ENCODE measurements around the gene PGAM1.
"Not testable (repeated sequence)": the region's sequence is repeated elsewhere in the genome, so short reads cannot be mapped to it uniquely, and the experiment has no call there.

PGAM1 gene

GRCh38 chr10:97416565-97416964 lies 9.4 kb upstream of the PGAM1 start:
- CTCF ChIA-PET: no interaction called here
- DNase-seq (ENCODE audit: extremely low spot score): no peak
- TF ChIP-seq FOXM1 (IDR thresholded peaks at IDR 0.05; ENCODE audit: borderline replicate concordance): no peak
- no peak for TF ChIP-seq LEF1 (IDR thresholded peaks at IDR 0.05; ENCODE audit: borderline replicate concordance)
- TF ChIP-seq SUZ12 (IDR thresholded peaks at IDR 0.05): no peak
- TF ChIP-seq ARNT (IDR thresholded peaks at IDR 0.05): no peak
- TF ChIP-seq HDGF (IDR thresholded peaks at IDR 0.05; ENCODE audit: borderline replicate concordance): no peak
- no peak for TF ChIP-seq BHLHE40 (IDR thresholded peaks at IDR 0.05; ENCODE audit: borderline replicate concordance)
- TF ChIP-seq NFRKB (IDR thresholded peaks at IDR 0.05): no peak
- TF ChIP-seq ZNF384 (IDR thresholded peaks at IDR 0.05): no peak
- TF ChIP-seq ELF4 (IDR thresholded peaks at IDR 0.05): no peak
- TF ChIP-seq CTBP1 (IDR thresholded peaks at IDR 0.05; ENCODE audit: borderline replicate concordance): no peak
- TF ChIP-seq TARDBP (IDR thresholded peaks at IDR 0.05): no peak
- no peak for TF ChIP-seq FOXA1 (IDR thresholded peaks at IDR 0.05)
- no peak for TF ChIP-seq PKNOX1 (IDR thresholded peaks at IDR 0.05)
- no peak for TF ChIP-seq L3MBTL2 (conservative IDR thresholded peaks at IDR 0.05)
- TF ChIP-seq SP1 (IDR thresholded peaks at IDR 0.05): no peak
- TF ChIP-seq FOXK2 (IDR thresholded peaks at IDR 0.05): no peak
- POLR2A ChIA-PET: no interaction called here

- ChIA-PET CTCF (interaction anchor here (0.9 to 1.3 kb wide), 2 partner anchors 10 to 17 kb away, joined by 3 read pairs; no protein-coding TSS in a partner anchor), POLR2A (interaction anchor here (0.7 to 3.3 kb wide), 4 partner anchors 8 to 23 kb away, joined by 3 to 17 read pairs (median 4); partner anchors contain the start of gene RRP12)
Observed at GRCh38 chr10:97423757-97424098, 2.3 kb upstream of the PGAM1 start.

GRCh38 chr10:97426776-97427570 lies 982 bp downstream of the PGAM1 start:
- DNase-seq (ENCODE audit: extremely low spot score): no peak
- POLR2A ChIA-PET: interaction anchor here (1.6 to 1.9 kb wide), 2 partner anchors 26 to 70 kb away, joined by 3 to 10 read pairs; partner anchors contain the start of gene RRP12
- no peak for TF ChIP-seq ELF4 (IDR thresholded peaks at IDR 0.05)
- no peak for TF ChIP-seq CTBP1 (IDR thresholded peaks at IDR 0.05; ENCODE audit: borderline replicate concordance)
- no peak for TF ChIP-seq FOXA1 (IDR thresholded peaks at IDR 0.05)
- TF ChIP-seq SP1 (IDR thresholded peaks at IDR 0.05): no peak
- TF ChIP-seq FOXK2 (IDR thresholded peaks at IDR 0.05): no peak
- no peak for TF ChIP-seq L3MBTL2 (conservative IDR thresholded peaks at IDR 0.05)
- no peak for TF ChIP-seq TARDBP (IDR thresholded peaks at IDR 0.05)
- no peak for TF ChIP-seq BHLHE40 (IDR thresholded peaks at IDR 0.05; ENCODE audit: borderline replicate concordance)
- no peak for TF ChIP-seq HDGF (IDR thresholded peaks at IDR 0.05; ENCODE audit: borderline replicate concordance)
- no peak for TF ChIP-seq NFRKB (IDR thresholded peaks at IDR 0.05)
- no peak for TF ChIP-seq ZNF384 (IDR thresholded peaks at IDR 0.05)
- CTCF ChIA-PET: interaction anchor here (1.3 kb wide), 1 partner anchor 20 kb away, joined by 4 read pairs; no protein-coding TSS in a partner anchor

More at GRCh38 chr10:97423757-97424098, 2.3 kb upstream of the PGAM1 start:
- DNase-seq (ENCODE audit: extremely low spot score): not testable (repeated sequence)

- ChIA-PET CTCF (interaction anchor here (0.5 to 1.3 kb wide), 2 partner anchors 21 to 282 kb away, joined by 4 to 5 read pairs; no protein-coding TSS in a partner anchor), POLR2A (interaction anchor here (1.6 to 1.9 kb wide), 2 partner anchors 27 to 70 kb away, joined by 3 to 10 read pairs; partner anchors contain the start of gene RRP12)
- no peak for TF ChIP-seq FOXA1 (IDR thresholded peaks at IDR 0.05)
- TF ChIP-seq FOXM1 (IDR thresholded peaks at IDR 0.05; ENCODE audit: borderline replicate concordance): no peak
- TF ChIP-seq ARNT (IDR thresholded peaks at IDR 0.05): no peak
- no peak for TF ChIP-seq ELF4 (IDR thresholded peaks at IDR 0.05)
- no peak for TF ChIP-seq SP1 (IDR thresholded peaks at IDR 0.05)
- no peak for TF ChIP-seq NFRKB (IDR thresholded peaks at IDR 0.05)
- DNase-seq (ENCODE audit: extremely low spot score): no peak
Observed at GRCh38 chr10:97427571-97428179, 1.7 kb downstream of the PGAM1 start.

GRCh38 chr10:97428572-97428981 lies 2.6 kb downstream of the PGAM1 start:
- ChIA-PET CTCF (interaction anchor here (0.6 to 1.3 kb wide), 2 partner anchors 12 to 22 kb away, joined by 3 to 4 read pairs; no protein-coding TSS in a partner anchor), POLR2A (interaction anchor here (1.6 kb wide), 1 partner anchor 69 kb away, joined by 3 read pairs; no protein-coding TSS in a partner anchor)
- TF ChIP-seq TARDBP (IDR thresholded peaks at IDR 0.05): no peak
- TF ChIP-seq BHLHE40 (IDR thresholded peaks at IDR 0.05; ENCODE audit: borderline replicate concordance): no peak
- TF ChIP-seq FOXM1 (IDR thresholded peaks at IDR 0.05; ENCODE audit: borderline replicate concordance): no peak
- TF ChIP-seq ARNT (IDR thresholded peaks at IDR 0.05): no peak
- TF ChIP-seq FOXK2 (IDR thresholded peaks at IDR 0.05): no peak
- TF ChIP-seq SUZ12 (IDR thresholded peaks at IDR 0.05): no peak
- no peak for TF ChIP-seq L3MBTL2 (conservative IDR thresholded peaks at IDR 0.05)
- no peak for DNase-seq (ENCODE audit: extremely low spot score)

GRCh38 chr10:97434055-97434454 lies 8.1 kb downstream of the PGAM1 start:
- POLR2A ChIA-PET: interaction anchor here (0.5 to 2.0 kb wide), 7 partner anchors 11 to 160 kb away, joined by 3 to 6 read pairs (median 4); partner anchors contain the start of gene RRP12
- no peak for DNase-seq (ENCODE audit: extremely low spot score)

More at GRCh38 chr10:97434055-97434454, 8.1 kb downstream of the PGAM1 start:
- TF ChIP-seq FOXA1 (IDR thresholded peaks at IDR 0.05): no peak
- TF ChIP-seq HDGF (IDR thresholded peaks at IDR 0.05; ENCODE audit: borderline replicate concordance): no peak
- TF ChIP-seq FOXK2 (IDR thresholded peaks at IDR 0.05): no peak
- TF ChIP-seq BHLHE40 (IDR thresholded peaks at IDR 0.05; ENCODE audit: borderline replicate concordance): no peak
- TF ChIP-seq PKNOX1 (IDR thresholded peaks at IDR 0.05): no peak
- no peak for TF ChIP-seq NFRKB (IDR thresholded peaks at IDR 0.05)
- TF ChIP-seq ZNF384 (IDR thresholded peaks at IDR 0.05): no peak
- TF ChIP-seq CTBP1 (IDR thresholded peaks at IDR 0.05; ENCODE audit: borderline replicate concordance): no peak
- no peak for TF ChIP-seq ARNT (IDR thresholded peaks at IDR 0.05)
- TF ChIP-seq LEF1 (IDR thresholded peaks at IDR 0.05; ENCODE audit: borderline replicate concordance): no peak
- no peak for TF ChIP-seq ELF4 (IDR thresholded peaks at IDR 0.05)
- no peak for TF ChIP-seq SUZ12 (IDR thresholded peaks at IDR 0.05)
- TF ChIP-seq FOXM1 (IDR thresholded peaks at IDR 0.05; ENCODE audit: borderline replicate concordance): no peak
- TF ChIP-seq L3MBTL2 (conservative IDR thresholded peaks at IDR 0.05): no peak
- no peak for TF ChIP-seq TARDBP (IDR thresholded peaks at IDR 0.05)
- CTCF ChIA-PET: interaction anchor here (1.1 to 1.3 kb wide), 3 partner anchors 11 to 33 kb away, joined by 3 to 6 read pairs (median 5); partner anchors contain the start of gene RRP12
